Esophagus muscularis mucosa (tissue), 3 donors: ENCODE measurements around the gene HEATR5A.

Experiments
- EP300 ChIP-seq: sonication (generic); formaldehyde crosslinking; IDR thresholded peaks from one replicate; pipeline ENCODE4 v1.6.1; 2017; ENCODE audit warnings: antibody characterized with exemption
- TF ChIP-seq, protein P1 (sequence below), 3 experiments: fragments of 200-600 bp in 2 of 3; fragments of 450-650 bp in 1 of 3; sonication (generic) in 2 of 3; IDR thresholded peaks; one replicate each; pipeline ENCODE4 v1.5.1; 2017 to 2019; ENCODE audit warnings: antibody characterized with exemption in 3 of 3, mild to moderate bottlenecking in 2 of 3, moderate library complexity in 1 of 3

GRCh38 chr14:31252865-31253264, 167.5 kb downstream of the HEATR5A start:
- TF ChIP-seq, protein P1, sequence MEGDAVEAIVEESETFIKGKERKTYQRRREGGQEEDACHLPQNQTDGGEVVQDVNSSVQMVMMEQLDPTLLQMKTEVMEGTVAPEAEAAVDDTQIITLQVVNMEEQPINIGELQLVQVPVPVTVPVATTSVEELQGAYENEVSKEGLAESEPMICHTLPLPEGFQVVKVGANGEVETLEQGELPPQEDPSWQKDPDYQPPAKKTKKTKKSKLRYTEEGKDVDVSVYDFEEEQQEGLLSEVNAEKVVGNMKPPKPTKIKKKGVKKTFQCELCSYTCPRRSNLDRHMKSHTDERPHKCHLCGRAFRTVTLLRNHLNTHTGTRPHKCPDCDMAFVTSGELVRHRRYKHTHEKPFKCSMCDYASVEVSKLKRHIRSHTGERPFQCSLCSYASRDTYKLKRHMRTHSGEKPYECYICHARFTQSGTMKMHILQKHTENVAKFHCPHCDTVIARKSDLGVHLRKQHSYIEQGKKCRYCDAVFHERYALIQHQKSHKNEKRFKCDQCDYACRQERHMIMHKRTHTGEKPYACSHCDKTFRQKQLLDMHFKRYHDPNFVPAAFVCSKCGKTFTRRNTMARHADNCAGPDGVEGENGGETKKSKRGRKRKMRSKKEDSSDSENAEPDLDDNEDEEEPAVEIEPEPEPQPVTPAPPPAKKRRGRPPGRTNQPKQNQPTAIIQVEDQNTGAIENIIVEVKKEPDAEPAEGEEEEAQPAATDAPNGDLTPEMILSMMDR (IDR thresholded peaks at IDR 0.05): no peak
- no peak for TF ChIP-seq EP300
